Smooth muscle cell (in vitro differentiated cells): Measurements from ENCODE around the gene PDE6G. TPM values are rescaled to one million over a fixed set of nuclear protein-coding genes. Genes with fewer than 3 reads are reported as not detected.

Experiments
- DNase-seq: peaks from one replicate; lab custom pipeline; 2025; ENCODE audit not compliant: unreplicated experiment; lab: John Stamatoyannopoulos, UW
- H2AFZ ChIP-seq: fragments of 200-600 bp; sonication (generic); 2 replicates; pipeline ENCODE4 v1.6.0; 2016; ENCODE audit warnings: antibody characterized with exemption, low read depth, mild to moderate bottlenecking
- H3F3A ChIP-seq: fragments of 200-600 bp; sonication (generic); 2 replicates; pipeline ENCODE4 v1.6.0; 2017; ENCODE audit warnings: antibody characterized with exemption, low read depth
- H3K27ac ChIP-seq: fragments of 200-600 bp; sonication (generic); 2 replicates; pipeline ENCODE4 v1.5.1; 2016; ENCODE audit warnings: low read depth, mild to moderate bottlenecking
- H3K27me3 ChIP-seq: fragments of 200-600 bp; sonication (generic); 2 replicates; pipeline ENCODE4 v1.6.1; 2016; ENCODE audit warnings: low read depth, mild to moderate bottlenecking
- H3K36me3 ChIP-seq: fragments of 200-600 bp; sonication (generic); 2 replicates; pipeline ENCODE4 v1.5.1; 2016; ENCODE audit warnings: low read depth
- H3K4me1 ChIP-seq: fragments of 200-600 bp; sonication (generic); 2 replicates; pipeline ENCODE4 v1.5.1; 2016; ENCODE audit warnings: low read depth
- H3K4me2 ChIP-seq: fragments of 200-600 bp; sonication (generic); 2 replicates; pipeline ENCODE4 v1.6.0; 2016; ENCODE audit warnings: mild to moderate bottlenecking
- H3K4me3 ChIP-seq: fragments of 200-600 bp; sonication (generic); 2 replicates; pipeline ENCODE4 v1.5.1; 2016; ENCODE audit warnings: mild to moderate bottlenecking
- H3K79me2 ChIP-seq: fragments of 200-600 bp; sonication (generic); 2 replicates; pipeline ENCODE4 v1.6.0; 2016; ENCODE audit warnings: low read depth, mild to moderate bottlenecking
- H3K9ac ChIP-seq: fragments of 200-600 bp; sonication (generic); 2 replicates; pipeline ENCODE4 v1.6.0; 2016; ENCODE audit warnings: low read depth
- H3K9me3 ChIP-seq: fragments of 200-600 bp; sonication (generic); replicated peaks from 2 replicates; pipeline ENCODE4 v1.5.1; 2016; ENCODE audit warnings: low read depth
- H4K20me1 ChIP-seq: fragments of 200-600 bp; sonication (generic); 2 replicates; pipeline ENCODE4 v1.6.0; 2016; ENCODE audit warnings: low read depth
- WGBS: methylation state at CpG from one replicate; pipeline ENCODE4 v1.1.7; 2016; ENCODE audit warnings: low lambda C conversion rate; 5-methylcytosine and 5-hydroxymethylcytosine counted together
- polyA plus RNA-seq: library from polyadenylated mRNA; unstranded; fragments of >200 nt; fragmentation: Nextera tagmentation; extraction: Ambion mirVana; gene quantifications from 2 replicates; pipeline ENCODE4 v1.2.1, GENCODE V29; 2016
- total RNA-seq: library from RNA; depleted of rRNA; stranded (reverse); fragments of >200 nt; gene quantifications from 2 replicates; pipeline ENCODE4 v1.2.3, GENCODE V29; 2014
- TF ChIP-seq, protein P1 (sequence below): fragments of 200-600 bp; sonication (generic); IDR thresholded peaks from 2 replicates; pipeline ENCODE4 v1.5.1; 2017; ENCODE audit warnings: borderline replicate concordance, mild to moderate bottlenecking, antibody characterized with exemption; ENCODE audit not compliant: insufficient read depth, poor library complexity, severe bottlenecking

Gene PDE6G
- total and polyA plus RNA-seq, 2 experiments from 2014 or later: 3.2 to 14.5 TPM

DNA sequence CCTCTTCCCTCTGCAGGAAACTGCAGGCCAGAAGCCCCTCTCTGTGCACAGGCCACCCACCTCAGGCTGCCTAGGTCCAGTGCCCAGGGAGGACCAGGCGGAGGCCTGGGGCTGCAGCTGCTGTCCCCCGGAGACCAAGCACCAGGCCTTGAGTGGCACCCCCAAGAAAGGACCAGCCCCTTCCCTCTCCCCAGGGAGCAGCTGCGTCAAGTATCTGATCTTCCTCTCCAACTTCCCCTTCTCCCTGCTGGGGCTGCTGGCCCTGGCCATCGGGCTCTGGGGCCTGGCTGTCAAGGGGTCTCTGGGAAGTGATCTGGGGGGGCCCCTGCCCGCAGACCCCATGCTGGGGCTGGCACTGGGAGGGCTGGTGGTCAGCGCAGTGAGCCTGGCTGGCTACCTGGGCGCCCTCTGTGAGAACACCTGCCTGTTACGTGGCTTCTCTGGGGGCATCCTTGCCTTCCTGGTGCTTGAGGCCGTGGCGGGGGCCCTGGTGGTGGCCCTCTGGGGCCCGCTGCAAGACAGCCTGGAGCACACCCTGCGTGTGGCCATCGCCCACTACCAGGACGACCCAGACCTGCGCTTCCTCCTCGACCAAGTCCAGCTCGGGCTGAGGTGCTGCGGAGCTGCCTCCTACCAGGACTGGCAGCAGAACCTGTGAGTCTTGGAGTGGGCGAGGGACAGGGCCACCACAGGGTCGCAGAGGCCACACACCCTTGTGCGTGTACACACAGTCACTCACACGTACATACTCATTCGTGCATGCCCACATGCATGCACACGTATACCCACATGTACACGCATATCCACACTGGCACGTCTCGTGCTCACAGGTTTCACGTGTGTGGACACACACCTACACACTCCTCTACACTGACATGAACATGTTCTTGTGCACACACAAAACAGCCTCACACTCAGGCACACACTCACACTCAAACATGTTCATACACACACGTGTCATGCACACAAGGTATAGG, 11.1 kb downstream of the PDE6G start:
- Histone ChIP-seq H3K27ac (no peak overlapping the region), H3K36me3 (no peaks in the 10 kb centered on the region), H3F3A (no peaks in the 10 kb centered on the region), H3K9ac (no peak overlapping the region), H3K4me1 (peaks cover 7% of the 10 kb centered on the region), H3K4me2 (no peak overlapping the region), H3K9me3 (no peaks in the 10 kb centered on the region), H4K20me1 (no peaks in the 10 kb centered on the region), H2AFZ (no peak overlapping the region), H3K4me3 (no peak overlapping the region), H3K27me3 (peaks cover 20% of the 10 kb centered on the region), H3K79me2 (no peaks in the 10 kb centered on the region)
- 92% methylated on average over 28 of the region's 29 CpGs for WGBS
- TF ChIP-seq, protein P1, sequence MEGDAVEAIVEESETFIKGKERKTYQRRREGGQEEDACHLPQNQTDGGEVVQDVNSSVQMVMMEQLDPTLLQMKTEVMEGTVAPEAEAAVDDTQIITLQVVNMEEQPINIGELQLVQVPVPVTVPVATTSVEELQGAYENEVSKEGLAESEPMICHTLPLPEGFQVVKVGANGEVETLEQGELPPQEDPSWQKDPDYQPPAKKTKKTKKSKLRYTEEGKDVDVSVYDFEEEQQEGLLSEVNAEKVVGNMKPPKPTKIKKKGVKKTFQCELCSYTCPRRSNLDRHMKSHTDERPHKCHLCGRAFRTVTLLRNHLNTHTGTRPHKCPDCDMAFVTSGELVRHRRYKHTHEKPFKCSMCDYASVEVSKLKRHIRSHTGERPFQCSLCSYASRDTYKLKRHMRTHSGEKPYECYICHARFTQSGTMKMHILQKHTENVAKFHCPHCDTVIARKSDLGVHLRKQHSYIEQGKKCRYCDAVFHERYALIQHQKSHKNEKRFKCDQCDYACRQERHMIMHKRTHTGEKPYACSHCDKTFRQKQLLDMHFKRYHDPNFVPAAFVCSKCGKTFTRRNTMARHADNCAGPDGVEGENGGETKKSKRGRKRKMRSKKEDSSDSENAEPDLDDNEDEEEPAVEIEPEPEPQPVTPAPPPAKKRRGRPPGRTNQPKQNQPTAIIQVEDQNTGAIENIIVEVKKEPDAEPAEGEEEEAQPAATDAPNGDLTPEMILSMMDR: no peak
- no peak for DNase-seq

DNA sequence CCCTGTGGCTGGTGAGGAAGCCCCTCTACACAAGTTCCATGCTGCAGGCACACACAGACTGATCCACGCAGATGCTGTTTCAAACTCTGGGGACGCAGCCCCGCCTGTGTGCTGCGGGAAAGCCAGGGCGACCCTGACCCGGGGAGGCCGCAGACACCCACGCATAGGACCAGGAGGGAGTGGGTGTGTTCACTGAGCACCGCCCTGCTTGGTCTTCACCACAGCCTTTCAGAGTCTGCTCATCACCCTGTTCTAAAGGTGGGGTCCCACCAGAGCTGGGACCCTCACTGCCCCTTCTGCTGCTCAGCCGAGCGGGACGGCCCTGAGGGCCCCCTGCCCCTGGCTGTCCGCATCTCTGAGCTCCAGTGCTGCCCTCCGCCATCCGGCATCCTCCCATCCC, 11.8 kb downstream of the PDE6G start:
- Histone ChIP-seq H3K27ac (no peak overlapping the region), H3F3A (no peaks in the 10 kb centered on the region), H4K20me1 (no peaks in the 10 kb centered on the region), H3K9ac (no peak overlapping the region), H3K9me3 (no peaks in the 10 kb centered on the region), H2AFZ (no peak overlapping the region), H3K27me3 (peaks cover 20% of the 10 kb centered on the region), H3K4me1 (peaks cover 7% of the 10 kb centered on the region), H3K36me3 (no peaks in the 10 kb centered on the region), H3K4me2 (no peak overlapping the region), H3K79me2 (no peaks in the 10 kb centered on the region), H3K4me3 (no peak overlapping the region)
- TF ChIP-seq, protein P1: no peak
- WGBS: 93% methylated on average over 15 of the region's 15 CpGs
- DNase-seq: no peak

DNA sequence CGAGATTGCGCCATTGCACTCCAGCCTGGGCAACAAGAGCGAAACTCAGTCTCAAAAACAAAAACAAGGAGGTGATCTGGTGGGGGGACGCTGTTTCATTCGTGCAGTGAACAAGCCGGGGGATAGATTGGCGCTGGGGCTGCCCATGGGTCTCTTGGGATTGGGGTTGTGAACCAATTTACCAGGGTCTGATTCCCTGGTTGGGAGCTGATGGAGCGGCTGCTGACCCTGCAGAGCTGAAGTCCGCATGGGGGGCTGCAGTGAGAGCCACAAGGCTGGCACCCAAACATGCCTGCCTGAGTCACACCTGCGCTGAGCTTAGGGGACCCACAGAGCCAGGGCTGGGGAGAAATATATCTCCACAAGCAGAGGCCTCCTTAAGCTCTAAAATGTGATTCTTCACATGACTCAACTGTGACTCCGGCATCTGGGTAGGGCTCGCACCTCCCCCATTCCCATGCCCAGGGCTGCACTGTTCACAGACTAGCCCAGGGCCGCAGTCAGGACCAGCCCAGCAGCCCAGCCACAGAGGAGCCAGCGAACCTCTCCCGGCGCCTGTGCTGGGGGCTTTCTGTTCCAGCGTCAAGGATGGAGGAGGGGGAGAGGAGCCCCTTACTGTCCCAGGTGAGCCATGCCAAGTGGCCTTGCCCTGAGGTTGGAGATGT, 14.4 kb downstream of the PDE6G start:
- peak overlapping the region; percentile 75 for H3K4me2 ChIP-seq
- no peaks in the 10 kb centered on the region for H3F3A ChIP-seq
- TF ChIP-seq, protein P1: no peak
- no peaks in the 10 kb centered on the region for H3K36me3 ChIP-seq
- peaks cover 3% of the 10 kb centered on the region for H3K27me3 ChIP-seq
- peak; percentile 10 for DNase-seq
- H3K4me3 ChIP-seq: no peak overlapping the region
- peaks cover 7% of the 10 kb centered on the region for H3K4me1 ChIP-seq
- H3K79me2 ChIP-seq: no peaks in the 10 kb centered on the region
- WGBS: 63% methylated on average over 17 of the region's 17 CpGs
- peak overlapping the region; percentile 53 for H3K27ac ChIP-seq
- peak overlapping the region; percentile 77 for H2AFZ ChIP-seq
- no peaks in the 10 kb centered on the region for H4K20me1 ChIP-seq
- no peaks in the 10 kb centered on the region for H3K9me3 ChIP-seq
- H3K9ac ChIP-seq: peak overlapping the region; percentile 22
